MM.1S (cell line): Measurements from ENCODE around the gene LMTK2.

Experiments
- DNase-seq: peaks from one replicate; pipeline ENCODE4 v3.0.0-alpha.2; 2015
- H2AFZ ChIP-seq: fragments of 300-600 bp; sonication (generic); 2 replicates; pipeline ENCODE4 v1.6.0; 2016; ENCODE audit warnings: antibody characterized with exemption, low read length
- H3F3A ChIP-seq: fragments of 300-600 bp; sonication (generic); 2 replicates; pipeline ENCODE4 v1.6.1; 2016; ENCODE audit warnings: mild to moderate bottlenecking, antibody characterized with exemption, low read length, moderate library complexity, mixed read lengths; ENCODE audit not compliant: insufficient read depth
- H3K27ac ChIP-seq: fragments of 300-600 bp; sonication (generic); 2 replicates; pipeline ENCODE4 v1.5.1; 2016; ENCODE audit warnings: mild to moderate bottlenecking, low read length
- H3K27me3 ChIP-seq: fragments of 300-600 bp; sonication (generic); replicated peaks from 2 replicates; pipeline ENCODE4 v1.6.0; 2016; ENCODE audit warnings: low read length; ENCODE audit not compliant: insufficient read depth
- H3K36me3 ChIP-seq: fragments of 300-600 bp; sonication (generic); replicated peaks from 2 replicates; pipeline ENCODE4 v1.6.1; 2016; ENCODE audit warnings: mild to moderate bottlenecking, low read length, mixed read lengths; ENCODE audit not compliant: insufficient read depth
- H3K4me1 ChIP-seq: fragments of 300-600 bp; sonication (generic); 2 replicates; pipeline ENCODE4 v1.6.1; 2016; ENCODE audit warnings: low read length, mixed read lengths
- H3K4me2 ChIP-seq: fragments of 300-600 bp; sonication (generic); 2 replicates; pipeline ENCODE4 v1.6.0; 2016; ENCODE audit warnings: low read depth, low read length
- H3K4me3 ChIP-seq: fragments of 300-600 bp; sonication (generic); 2 replicates; pipeline ENCODE4 v1.5.1; 2016; ENCODE audit warnings: low read length, mixed read lengths
- H3K79me2 ChIP-seq: fragments of 300-600 bp; sonication (generic); 2 replicates; pipeline ENCODE4 v1.6.1; 2016; ENCODE audit warnings: mixed run types, low read length, mixed read lengths
- H3K9ac ChIP-seq: fragments of 300-600 bp; sonication (generic); 2 replicates; pipeline ENCODE4 v1.6.1; 2016; ENCODE audit warnings: low read length, mixed read lengths
- H3K9me2 ChIP-seq: fragments of 300-600 bp; sonication (generic); replicated peaks from 2 replicates; pipeline ENCODE4 v1.6.1; 2016; ENCODE audit warnings: mild to moderate bottlenecking, low read length, mixed read lengths; ENCODE audit not compliant: insufficient read depth
- H3K9me3 ChIP-seq: fragments of 300-600 bp; sonication (generic); replicated peaks from 2 replicates; pipeline ENCODE4 v1.6.1; 2016; ENCODE audit warnings: mild to moderate bottlenecking, low read length, mixed read lengths; ENCODE audit not compliant: insufficient read depth
- H4K20me1 ChIP-seq: fragments of 300-600 bp; sonication (generic); 2 replicates; pipeline ENCODE4 v1.6.1; 2016; ENCODE audit warnings: mild to moderate bottlenecking, low read length, moderate library complexity, mixed read lengths; ENCODE audit not compliant: insufficient read depth
- EZH2 ChIP-seq: fragments of 300-600 bp; sonication (generic); optimal IDR thresholded peaks from 2 replicates; pipeline ENCODE3; 2017; ENCODE audit warnings: low read depth, mild to moderate bottlenecking, antibody characterized with exemption, low read length, mixed read lengths
- EZH2phosphoT487 ChIP-seq: fragments of 300-600 bp; sonication (generic); IDR thresholded peaks from 2 replicates; pipeline ENCODE4 v1.6.1; 2018; ENCODE audit warnings: antibody characterized with exemption, low read length
- TF ChIP-seq, protein P1 (sequence below): fragments of 300-600 bp; sonication (generic); IDR thresholded peaks from 2 replicates; pipeline ENCODE4 v1.5.1; 2016; ENCODE audit warnings: antibody characterized with exemption, low read length, mixed read lengths

Gene LMTK2

DNA sequence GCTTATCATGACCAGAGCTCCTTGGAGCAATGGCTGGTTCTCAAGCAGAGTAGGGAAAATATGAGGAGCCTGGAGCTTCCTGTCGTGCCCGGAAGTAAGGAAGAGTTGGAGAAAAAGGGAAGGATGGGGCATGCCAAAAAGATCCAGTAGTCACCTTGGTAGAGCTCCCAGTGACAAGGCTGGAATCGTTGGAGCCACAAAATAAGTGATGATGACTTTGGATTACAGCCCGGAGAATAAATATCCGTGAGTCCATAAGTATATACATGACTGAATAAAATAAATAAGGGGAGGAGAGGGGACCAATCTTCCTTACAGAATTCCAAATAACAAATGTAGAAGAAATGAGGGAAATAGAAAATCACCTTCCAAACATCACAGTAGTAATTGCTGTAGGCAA is 29.3 kb downstream of the LMTK2 start:
- H3K27ac ChIP-seq = no peak overlapping the region
- H3K9ac ChIP-seq = no peak overlapping the region
- no peak overlapping the region for H3K4me3 ChIP-seq
- no peaks in the 10 kb centered on the region for H3K9me2 ChIP-seq
- H3K79me2 ChIP-seq = peaks cover 50% of the 10 kb centered on the region
- H3K4me1 ChIP-seq = peaks cover 29% of the 10 kb centered on the region
- no peak overlapping the region for H2AFZ ChIP-seq
- TF ChIP-seq EZH2phosphoT487 (no peak), EZH2 (no peak)
- TF ChIP-seq, protein P1, sequence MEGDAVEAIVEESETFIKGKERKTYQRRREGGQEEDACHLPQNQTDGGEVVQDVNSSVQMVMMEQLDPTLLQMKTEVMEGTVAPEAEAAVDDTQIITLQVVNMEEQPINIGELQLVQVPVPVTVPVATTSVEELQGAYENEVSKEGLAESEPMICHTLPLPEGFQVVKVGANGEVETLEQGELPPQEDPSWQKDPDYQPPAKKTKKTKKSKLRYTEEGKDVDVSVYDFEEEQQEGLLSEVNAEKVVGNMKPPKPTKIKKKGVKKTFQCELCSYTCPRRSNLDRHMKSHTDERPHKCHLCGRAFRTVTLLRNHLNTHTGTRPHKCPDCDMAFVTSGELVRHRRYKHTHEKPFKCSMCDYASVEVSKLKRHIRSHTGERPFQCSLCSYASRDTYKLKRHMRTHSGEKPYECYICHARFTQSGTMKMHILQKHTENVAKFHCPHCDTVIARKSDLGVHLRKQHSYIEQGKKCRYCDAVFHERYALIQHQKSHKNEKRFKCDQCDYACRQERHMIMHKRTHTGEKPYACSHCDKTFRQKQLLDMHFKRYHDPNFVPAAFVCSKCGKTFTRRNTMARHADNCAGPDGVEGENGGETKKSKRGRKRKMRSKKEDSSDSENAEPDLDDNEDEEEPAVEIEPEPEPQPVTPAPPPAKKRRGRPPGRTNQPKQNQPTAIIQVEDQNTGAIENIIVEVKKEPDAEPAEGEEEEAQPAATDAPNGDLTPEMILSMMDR = no peak
- no peak for DNase-seq
- H3K36me3 ChIP-seq = no peaks in the 10 kb centered on the region
- no peaks in the 10 kb centered on the region for H3K9me3 ChIP-seq
- peaks cover 27% of the 10 kb centered on the region for H3F3A ChIP-seq
- H3K4me2 ChIP-seq = no peak overlapping the region
- H3K27me3 ChIP-seq = 0 out of 2 replicates have a peak, but pooled peaks cover 7% of the 10 kb centered on the region
- H4K20me1 ChIP-seq = peaks cover 40% of the 10 kb centered on the region

DNA sequence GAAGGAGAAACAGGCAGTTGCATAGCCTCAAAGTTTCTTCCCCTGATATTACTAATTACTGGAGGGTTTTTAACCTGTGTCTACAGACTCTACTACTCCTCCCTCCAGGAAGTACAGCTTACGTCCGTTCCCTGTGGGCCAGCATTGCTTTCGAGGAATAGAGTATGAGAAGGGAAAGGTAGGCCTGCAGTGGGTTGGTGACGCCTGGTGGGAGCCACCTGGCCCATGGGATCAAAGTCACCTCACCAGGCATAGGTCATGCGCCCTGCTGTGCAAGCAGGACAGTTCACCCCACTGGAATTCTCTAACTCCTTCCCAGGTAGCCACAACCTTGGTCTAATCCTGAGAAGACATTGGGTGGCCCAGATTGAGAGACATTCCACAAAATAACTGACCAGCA is 29.8 kb downstream of the LMTK2 start:
- Histone ChIP-seq H3K36me3 (no peaks in the 10 kb centered on the region), H3K9me2 (no peaks in the 10 kb centered on the region), H3K4me2 (no peak overlapping the region), H3K27ac (no peak overlapping the region), H2AFZ (no peak overlapping the region), H3K4me1 (peaks cover 25% of the 10 kb centered on the region), H3K79me2 (peaks cover 46% of the 10 kb centered on the region), H3F3A (peaks cover 23% of the 10 kb centered on the region), H3K27me3 (0 out of 2 replicates have a peak, but pooled peaks cover 7% of the 10 kb centered on the region), H3K9me3 (no peaks in the 10 kb centered on the region), H3K9ac (no peak overlapping the region), H3K4me3 (no peak overlapping the region), H4K20me1 (peaks cover 36% of the 10 kb centered on the region)
- TF ChIP-seq EZH2phosphoT487 (no peak), EZH2 (no peak)
- TF ChIP-seq, protein P1 = no peak
- DNase-seq = no peak

DNA sequence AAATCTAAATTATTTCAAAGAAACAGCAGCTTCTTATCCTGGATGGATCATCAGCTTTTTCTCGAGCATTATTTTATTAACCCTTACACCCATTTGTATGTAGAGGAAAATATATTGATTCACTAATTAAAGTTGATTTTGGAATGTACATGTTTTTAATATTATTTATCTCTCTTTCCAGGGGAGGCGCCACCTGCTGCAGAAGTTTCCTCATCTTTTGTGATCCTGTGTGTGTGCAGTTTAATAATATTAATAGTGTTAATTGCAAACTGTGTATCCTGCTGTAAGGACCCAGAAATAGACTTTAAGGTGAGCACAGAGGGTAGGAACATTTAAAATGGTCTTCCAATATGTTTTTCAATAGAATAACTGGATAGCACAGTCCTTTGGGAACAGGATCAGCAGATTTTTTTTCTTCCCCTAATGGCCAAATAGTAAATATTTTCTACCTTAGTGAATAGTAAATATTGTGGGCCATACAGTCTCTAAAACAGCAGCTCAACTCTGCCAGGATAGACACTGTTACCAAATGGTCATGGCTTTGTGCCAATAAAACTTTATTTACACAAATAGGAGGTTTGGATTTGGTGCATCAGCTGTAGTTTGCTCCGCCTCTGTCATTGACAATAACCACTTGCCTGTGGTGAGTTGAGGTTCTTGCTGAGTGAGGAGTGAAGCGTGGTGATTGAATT is 30.6 kb downstream of the LMTK2 start:
- Histone ChIP-seq H3K36me3 (no peaks in the 10 kb centered on the region), H3K9me3 (no peaks in the 10 kb centered on the region), H3K27ac (no peak overlapping the region), H3K79me2 (peaks cover 46% of the 10 kb centered on the region), H3K9ac (no peak overlapping the region), H2AFZ (no peak overlapping the region), H3K4me3 (no peak overlapping the region), H3F3A (peaks cover 15% of the 10 kb centered on the region), H3K4me1 (peaks cover 23% of the 10 kb centered on the region), H3K27me3 (0 out of 2 replicates have a peak, but pooled peaks cover 7% of the 10 kb centered on the region), H3K9me2 (no peaks in the 10 kb centered on the region), H4K20me1 (peaks cover 35% of the 10 kb centered on the region), H3K4me2 (no peak overlapping the region)
- no peak for DNase-seq
- no peak for TF ChIP-seq EZH2
- no peak for TF ChIP-seq EZH2phosphoT487
- TF ChIP-seq, protein P1 = no peak
